HTERT RPE-1 (cell line): ENCODE results near the gene SEPTIN6.
"Not testable (repeated sequence)": the region's sequence is repeated elsewhere in the genome, so short reads cannot be mapped to it uniquely, and the experiment has no call there.

ENCODE experiments used
- in situ Hi-C: fragments of 300-500 bp; cut with MboI; formaldehyde crosslinking; loops from 4 replicates; pipeline ENCODE4 v1.14.3; 2020; ENCODE audit warnings: low sequenced_read_pairs

The SEPTIN6 gene

DNA sequence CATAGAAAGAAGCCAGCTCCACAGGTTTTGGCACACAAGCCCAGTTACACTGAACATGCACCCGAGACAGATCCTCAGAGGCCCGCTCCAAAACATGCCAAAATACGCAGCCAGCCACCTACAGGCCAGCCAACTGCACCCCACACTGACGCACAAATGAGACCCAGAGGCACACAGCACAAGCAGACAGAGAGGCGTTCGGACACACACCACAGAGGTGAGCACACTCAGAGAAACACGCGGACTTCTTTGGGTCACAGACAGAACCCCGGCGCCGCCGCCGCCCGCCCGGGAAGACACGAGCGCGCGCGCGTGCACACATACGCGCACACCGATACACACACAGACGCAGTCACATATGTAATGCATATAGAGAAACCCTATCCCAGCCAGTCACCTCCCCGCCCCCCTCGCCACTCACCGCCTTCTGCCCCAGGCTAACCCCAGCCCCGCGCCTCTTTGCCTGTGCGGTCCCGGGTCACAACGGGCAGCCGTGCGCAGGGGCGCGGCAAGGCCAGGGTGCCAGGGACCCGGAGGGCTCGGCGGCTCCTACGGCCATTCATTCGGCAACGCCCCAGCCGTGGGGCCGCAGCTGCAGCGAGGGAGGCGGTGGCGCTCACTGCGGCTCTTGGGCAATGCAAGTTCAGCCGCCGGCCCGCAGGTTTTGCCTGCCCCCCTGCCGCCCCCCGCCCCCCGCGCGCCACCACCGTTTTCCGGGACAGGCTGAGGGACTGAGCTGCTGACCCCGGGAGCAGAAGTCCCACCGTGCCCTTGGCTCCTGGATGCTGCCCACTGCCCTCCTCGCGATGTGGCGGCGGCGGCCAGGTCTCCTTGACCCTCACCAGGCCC, 553 bp downstream of the SEPTIN6 start:
- in situ Hi-C loops: no loop called here

DNA sequence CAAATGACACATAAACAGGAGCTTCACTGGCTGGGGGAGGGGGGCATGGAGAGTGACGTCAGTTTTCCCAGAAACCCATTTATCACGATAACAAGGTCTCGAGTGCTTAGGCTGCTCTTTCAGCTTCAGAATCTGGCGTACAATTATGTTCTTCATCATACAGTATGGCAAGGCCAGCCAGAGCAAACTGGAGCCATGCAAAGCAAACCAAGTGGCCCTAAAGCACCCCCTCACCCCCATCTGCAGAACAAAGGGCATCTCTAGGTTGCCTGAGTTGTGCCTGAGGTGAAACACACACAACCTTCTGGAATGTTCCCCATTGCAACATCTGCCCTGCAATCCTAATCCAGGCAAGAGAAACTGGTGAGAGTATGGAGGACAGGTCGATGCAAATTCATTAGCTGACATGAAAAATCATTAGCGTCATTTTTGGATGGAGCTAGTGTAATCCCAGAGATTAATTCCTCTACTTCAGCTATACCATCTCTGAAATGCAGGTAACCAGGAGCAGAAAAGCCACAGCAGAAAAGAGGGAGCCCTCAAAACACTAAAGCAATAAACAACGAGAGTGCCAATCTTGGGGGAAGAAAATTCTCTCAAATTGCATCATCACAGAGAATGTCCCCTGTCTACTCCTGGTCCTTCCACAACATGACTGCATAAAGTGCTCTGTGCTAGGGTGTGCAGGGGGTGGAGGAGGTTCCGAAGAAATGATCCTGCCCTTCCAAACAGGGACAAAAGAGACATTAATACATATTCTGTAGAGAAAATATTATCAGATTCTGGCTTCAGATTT, 1.8 kb downstream of the SEPTIN6 start:
- in situ Hi-C loops: no loop called here

DNA sequence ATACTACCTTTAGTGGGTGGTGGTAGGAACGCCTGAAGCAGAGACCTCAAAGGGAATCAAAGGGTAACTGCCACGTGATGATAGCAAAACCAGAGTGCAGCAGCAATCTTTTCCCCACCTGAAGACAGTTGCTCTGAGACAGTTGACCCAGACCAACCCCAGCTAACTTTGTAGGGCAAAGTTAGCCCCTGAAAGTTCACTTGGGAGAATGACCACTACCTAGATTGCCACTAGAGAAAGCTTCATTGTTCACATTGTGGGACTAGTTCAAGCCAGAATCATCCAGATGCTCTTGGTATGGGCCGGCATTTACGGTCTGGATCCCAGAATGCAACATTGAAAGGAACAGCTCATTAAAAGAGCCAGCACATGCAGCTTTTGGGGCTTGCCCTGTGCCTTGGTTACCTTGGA, 4.1 kb downstream of the SEPTIN6 start:
- in situ Hi-C loops: no loop called here

DNA sequence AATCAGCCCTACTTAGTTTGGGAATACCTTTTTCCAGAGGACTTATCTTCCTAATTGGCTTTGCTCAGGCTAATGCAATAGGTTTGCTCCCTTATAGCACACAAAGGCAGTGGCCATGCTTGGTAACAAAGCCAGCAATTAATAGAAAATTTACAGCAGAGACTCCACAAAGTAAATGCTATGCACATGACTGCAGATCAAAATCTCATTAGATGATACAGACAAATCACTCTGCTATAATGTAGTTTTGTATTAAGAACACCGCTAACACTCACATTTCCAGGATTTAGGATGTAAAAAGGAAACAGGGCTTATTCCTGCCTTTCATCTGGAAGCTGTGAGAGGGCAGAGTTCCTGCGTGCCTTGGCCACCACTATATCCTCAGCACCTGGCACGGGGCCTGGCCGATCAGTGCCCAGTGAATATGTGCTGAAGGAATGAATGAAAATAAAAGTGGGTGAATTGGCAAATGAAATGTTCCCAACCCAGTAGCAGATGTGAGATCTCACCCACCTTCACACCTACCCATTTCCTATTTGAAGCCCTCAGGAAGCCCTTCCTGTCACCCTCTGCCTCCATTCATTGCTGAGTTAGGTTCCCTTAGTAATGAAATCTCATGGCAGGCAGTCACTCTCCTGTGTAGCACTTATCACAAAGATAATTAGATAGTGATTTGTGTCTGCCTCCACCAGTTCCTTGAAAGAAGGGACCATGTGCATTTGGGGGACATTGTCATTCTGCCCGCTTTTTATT, 5.1 kb downstream of the SEPTIN6 start:
- in situ Hi-C loops: no loop called here

DNA sequence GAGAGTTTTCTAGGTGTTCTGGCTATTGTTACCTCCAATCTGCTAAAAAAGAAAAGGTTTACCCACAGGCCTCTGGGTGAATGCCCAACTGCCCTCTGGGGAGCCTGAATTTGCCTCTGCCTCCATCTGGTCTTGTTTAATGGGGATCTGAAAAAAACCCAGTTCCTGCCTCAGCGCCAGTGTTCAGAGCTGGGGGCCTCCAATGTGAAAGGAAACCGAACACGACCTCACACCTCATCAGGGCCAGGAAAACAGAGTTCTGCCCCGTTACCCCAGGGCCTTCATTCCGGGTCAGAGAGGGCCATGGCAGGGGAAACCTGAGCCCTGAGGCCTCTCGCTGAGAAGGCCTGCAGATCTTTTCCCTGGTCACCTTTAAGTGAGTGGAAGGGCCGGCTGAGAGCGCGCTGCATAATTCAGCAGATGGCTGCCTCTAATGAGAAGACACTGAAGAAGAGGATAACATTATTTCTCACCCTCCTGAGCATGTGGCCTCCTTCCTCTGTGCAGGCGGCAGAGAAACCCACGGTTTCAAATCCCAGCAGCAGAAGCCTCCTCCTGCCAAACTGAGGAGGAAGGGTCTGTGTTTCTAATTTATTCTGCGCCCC, 6.8 kb downstream of the SEPTIN6 start:
- in situ Hi-C loops: no loop called here

DNA sequence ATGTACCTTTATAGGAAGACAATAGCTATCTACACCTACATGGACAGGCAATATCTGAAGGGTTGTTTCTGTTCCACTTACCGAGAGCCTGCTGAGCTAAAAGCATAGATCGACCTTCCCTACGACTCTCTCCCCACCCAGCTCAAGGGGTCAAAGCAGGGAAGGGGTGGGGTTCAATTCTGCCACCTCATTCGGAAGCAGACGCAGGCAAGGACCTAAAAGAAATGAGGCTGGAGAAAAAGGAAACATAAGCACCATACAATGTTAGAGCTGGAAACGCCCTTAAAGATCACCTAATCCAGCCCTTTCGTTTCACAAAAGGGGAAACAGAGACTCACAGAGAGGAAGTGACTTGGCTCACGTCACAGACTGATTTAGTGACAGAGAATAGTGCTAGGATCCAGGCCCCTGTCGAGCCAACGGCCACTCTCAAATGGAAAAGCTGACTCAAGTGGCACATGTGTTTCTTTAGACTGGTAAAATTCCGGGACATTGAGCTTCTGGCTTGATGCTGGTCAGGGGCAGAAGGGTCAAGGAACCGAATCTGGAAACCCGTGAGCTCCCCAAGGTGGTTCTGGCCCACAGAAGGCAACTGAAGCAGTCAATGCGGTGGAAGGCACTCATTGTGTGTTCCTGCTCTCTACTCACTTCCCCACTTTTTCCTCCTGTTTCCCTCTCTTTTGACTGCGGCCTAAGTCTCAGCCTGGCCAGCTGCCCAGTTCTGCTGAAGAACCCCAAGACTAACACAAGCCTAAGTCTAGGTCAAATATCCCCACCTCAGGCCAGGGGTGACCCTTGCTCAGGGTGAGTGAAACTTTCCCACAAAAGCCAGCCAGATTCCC, 7.5 kb downstream of the SEPTIN6 start:
- in situ Hi-C loops: no loop called here

DNA sequence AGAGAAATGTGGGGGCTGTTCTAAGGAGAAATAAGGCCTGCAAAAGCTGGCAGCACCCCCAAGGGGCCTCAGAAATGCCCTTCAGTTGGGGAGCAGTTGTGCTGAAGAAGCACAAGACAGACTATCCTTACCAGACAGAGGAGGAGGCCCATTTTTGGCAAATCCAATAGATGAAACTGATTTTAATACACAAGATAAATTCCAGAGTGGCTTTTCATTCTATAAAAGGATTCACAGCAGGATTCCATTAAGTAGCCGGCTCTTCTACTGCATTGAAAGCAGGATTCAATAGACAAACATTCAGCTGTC, 8.1 kb downstream of the SEPTIN6 start:
- in situ Hi-C loops: no loop called here

DNA sequence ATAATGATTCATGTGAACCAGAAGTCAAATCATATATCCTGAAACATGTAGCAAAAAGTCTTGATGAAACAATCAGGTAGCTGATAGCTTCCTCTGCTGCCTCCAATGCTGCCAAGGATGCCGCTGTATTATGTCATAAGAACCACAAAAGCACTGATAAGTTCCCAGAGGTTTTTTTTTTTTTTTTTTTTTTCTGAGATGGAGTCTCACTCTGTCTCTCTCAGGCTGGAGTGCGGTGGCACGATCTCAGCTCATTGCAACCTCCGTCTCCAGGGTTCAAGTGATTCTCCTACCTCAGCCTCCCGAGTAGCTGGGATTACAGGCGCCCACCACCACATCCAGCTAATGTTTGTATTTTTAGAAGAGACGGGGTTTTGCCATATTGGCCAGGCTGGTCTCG, 8.7 kb downstream of the SEPTIN6 start:
- in situ Hi-C loops: not testable (repeated sequence)

DNA sequence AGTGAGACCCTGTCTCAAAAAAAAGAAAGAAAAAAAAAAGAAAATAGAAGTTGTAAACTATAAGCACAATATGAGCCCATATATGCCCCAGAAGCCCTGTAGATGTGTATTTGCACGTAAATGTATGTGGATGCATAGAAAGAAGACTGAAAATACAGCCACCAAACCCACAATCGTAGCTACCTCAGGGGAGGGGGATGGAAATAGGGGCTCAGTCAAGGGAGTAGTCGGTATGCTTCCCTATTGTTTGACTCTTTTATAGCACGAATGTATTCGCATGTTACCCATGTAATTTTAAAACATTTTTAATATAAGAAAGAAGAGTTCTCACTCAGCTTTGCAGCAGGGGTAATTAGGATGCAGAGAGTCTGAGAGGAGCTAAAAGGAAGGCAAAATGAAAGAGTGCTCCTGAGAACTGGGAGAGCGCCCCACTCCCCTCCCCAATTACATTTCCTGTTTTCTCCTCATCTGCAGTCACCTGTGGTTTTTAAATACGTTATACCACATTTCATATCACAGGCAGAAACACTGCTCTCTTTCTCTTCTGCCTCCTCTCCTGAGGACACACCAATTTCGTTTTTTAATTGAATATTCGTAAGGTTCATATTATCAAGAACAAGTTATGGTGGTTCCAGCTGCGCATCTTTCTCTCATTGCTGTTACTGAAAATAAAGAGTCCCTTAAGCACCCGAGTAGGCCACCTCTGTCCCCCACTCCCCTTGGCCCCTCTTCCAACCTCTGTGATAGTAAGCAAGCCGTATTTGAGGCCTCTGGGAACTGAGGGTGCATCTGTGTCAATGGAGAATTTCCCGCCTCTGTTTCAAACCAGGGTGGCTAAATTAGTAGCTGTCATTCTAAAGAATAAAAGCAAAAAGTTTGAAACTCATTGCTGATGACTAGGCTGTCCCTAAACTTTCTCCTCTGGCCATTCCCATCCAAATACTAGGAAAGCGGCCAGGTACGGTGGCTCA, 10.7 kb downstream of the SEPTIN6 start:
- in situ Hi-C loops: no loop called here

DNA sequence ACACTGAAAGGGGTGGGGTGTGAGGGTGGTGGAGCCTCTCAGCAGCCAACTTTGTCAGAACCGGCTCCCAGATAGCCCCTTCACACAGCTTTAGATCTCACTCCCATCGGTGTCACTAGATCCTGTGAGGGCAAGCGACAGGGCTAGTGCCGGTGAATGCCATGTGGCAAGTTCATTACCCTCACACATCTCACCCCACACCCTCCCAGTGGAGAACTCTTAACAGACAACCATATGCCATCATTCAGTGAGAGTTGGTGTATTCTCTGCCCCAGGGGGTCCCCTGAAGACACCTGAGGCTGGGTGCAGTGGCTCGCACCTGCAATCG, 15.3 kb downstream of the SEPTIN6 start:
- in situ Hi-C loops: no loop called here

DNA sequence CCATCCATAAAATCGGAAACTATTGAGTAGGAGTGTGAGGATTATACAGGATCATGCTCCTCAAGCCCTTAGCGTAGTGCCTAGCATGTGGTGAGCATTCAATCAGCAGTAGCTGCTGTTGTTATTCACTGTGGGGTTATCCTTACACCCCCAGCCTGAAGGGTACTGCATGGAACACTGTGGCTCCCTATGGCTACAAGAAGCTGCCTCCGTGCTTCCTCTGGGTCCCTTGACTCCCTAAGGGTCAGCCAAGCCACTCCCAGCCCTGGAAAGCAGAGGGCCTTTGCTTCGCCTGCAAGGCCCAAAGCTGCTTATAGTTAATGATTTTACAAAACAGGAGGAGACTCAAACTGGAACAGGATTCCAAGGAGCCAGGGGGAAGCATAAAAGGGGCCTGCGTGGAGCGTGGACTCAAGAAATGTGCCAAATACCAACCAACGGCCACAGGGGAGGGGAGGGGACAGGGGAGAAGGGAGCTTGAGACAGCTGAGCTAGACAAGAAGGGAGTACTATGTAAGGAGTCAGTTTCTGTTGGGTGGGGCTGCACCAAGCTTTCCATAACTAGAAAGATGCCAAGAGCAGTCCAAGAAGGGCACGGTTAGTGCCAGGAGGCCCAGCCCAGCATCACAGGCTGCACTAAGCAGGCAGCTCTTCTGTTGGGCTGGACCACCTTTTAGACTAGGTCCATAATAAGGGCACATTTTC, 15.9 kb downstream of the SEPTIN6 start:
- in situ Hi-C loops: no loop called here

DNA sequence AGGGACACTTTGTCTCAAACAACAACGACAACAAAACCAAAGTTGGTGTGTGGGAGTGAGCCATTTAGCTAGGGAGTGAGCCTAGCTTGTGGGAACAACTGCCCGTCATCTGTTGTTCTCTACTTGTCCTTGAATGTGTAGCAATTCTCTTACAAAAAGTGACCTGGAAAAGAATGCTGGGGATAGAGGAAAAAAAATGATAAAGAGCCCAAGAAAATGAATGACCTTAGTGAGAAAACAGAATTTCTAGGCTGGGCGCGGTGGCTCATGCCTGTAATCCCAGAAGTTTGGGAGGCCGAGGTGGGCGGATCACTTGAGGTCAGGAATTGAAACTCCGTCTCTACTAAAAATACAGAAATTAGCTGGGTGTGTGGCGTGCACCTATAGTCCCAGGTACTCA, 19.6 kb downstream of the SEPTIN6 start:
- in situ Hi-C loops: no loop called here

DNA sequence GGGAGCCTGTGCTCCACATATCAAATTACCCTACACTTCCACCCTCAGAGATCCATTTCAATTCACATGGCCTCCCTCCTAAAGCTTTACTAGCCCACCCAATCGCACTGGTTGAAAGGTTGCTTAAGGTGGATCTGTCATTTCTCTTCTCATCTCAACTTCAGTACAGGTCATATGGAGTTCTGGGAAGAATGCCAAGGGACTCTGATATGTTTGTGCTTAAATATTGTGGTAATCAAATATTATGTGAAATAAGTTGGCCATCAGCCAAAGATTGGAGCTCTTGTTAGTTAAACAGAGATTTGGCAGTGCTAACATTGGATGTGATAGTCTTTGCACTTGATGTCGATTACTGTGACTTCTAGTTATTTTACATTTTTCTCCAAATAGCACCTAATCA, 20.5 kb downstream of the SEPTIN6 start:
- in situ Hi-C loops: no loop called here

DNA sequence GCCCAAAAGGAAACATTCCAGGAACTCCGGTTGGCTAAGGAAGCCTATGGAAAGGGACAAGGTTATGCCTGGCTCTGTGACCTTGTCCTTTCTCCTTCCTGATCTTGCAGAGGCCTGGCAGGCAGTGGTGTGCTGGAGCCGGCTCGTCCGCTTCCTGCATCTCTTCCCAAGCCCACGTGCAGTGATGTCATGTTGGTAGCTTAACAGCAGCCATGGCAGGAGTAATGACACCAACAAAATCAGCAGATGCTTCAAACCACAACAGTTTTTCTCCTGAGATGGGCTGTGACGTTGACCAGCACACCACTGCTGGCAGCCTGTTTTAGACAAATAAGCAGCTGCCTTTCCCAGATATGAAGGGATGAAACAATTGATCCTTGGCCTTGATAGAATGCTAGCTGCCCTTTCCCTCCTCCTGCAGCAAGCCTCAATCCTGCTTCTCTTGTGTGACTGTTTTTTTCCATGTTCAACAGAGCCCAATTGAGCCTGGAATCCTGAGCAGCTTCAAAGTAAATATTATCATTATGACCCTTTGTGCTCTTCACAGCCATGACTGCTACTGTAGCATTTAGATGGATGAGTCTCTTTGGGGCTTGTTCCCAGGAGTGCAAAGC, 23.4 kb downstream of the SEPTIN6 start:
- in situ Hi-C loops: no loop called here

DNA sequence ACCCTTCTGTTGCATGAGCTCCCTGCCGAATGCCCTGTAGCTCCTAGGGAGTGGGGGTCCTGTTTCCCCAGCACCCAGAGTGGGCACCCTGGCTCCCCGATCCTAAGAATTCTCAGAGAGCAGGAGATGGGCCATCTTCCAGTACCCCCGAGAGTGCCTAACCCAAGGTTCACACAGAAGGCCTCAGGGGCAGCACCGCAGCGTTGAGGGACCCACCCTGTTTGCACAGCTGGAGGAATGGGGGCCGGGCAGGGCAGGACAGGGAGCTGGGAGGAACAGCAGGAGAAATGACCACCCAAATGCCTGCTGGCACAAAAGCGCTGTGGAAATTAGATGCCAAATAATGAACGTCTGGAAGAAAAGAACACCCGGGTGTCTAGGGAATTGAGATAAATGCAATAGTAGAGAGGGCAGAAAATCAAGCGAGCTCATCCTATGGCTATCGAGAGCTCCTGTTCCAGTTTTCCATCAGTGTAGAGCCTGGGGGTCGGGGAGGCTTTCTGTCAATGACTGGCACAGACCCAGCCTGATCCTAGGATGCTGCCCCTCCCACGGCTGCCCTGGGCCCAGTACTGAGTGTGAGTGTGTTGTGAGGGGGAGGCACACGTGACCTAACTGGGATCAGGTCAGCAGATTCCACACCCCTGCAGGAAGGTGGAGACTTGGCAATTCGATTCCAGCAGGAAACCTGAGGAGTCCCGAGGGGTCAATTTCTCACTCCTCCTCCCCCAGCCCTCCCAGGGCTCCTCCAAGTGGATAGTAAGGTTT, 25.7 kb downstream of the SEPTIN6 start:
- in situ Hi-C loops: no loop called here

DNA sequence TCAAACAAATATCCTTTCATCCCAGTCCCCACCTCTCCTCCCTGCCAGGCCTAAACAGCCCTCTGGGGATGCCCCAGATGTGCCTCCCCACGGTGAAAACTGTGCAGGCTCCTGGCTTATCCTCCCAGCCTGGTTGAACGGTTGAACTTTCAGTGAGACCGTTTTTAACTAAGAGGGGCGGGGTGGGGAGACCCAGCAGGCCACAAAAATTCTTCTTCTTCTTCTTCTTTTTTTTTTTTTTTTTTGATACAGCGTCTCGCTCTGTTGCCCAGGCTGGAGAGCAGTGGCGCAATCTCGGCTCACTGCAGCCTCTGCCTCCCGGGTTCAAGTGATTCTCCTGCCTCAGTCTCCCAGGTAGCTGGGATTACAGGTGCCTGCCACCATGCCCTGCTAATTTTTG, 28.1 kb downstream of the SEPTIN6 start:
- in situ Hi-C loops: not testable (repeated sequence)

DNA sequence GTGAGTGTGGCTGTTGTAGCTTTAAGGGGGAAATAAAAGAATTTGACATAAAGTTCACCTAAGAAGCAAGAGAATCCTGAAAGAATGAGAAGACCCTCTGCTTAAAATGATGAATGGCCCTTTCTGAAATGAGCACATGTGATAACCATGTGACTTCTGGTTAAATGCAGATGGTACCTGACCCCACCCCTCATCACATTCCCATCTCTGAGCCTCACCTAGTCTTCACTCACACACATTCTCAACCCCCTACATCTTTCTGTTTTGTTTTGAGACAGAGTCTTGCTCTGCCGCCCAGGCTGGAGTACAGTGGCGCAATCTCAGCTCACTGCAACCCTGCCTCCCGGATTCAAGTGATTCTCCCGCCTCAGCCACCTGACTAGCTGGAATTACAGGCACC, 31.5 kb downstream of the SEPTIN6 start:
- in situ Hi-C loops: no loop called here

DNA sequence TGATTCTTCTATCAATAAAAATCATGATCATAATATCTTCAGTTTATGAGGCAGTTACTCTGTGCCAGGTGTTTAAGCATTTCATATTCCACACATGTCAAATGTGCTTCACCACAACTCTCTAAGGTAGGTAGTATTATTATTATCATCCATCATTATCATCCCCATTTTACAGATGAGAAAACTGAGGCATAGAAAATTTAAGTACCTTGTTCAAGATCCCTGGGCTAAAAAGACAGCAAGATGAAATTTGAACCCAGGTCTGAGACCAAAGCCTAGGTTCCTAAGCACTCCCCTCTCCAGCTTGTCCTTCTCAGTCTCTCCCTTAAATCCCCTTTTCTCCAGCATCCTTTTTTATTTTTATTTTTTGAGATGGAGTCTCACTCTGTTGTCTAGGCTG, 33.4 kb downstream of the SEPTIN6 start:
- in situ Hi-C loops: no loop called here
